ENCODE measurements around the gene TYSND1. TPM values are rescaled to one million over a fixed set of nuclear protein-coding genes. Genes with fewer than 3 reads are reported as not detected.

The TYSND1 gene
- total RNA-seq, 2 experiments from 2014 or later, result 20.0 to 20.3 TPM

- TF ChIP-seq CTCF (IDR thresholded peaks at IDR 0.05), result no peak
- ATAC-seq (no peak), DNase-seq (no peak)
- H3K4me1 Mint-ChIP-seq (ENCODE audit: low read depth), result peaks cover 26% of the 10 kb centered on the region
- H3K9me3 Mint-ChIP-seq, result peaks cover 4% of the 10 kb centered on the region
- H3K4me3 Mint-ChIP-seq, result no peak overlapping the region
- no peak overlapping the region for H3K27ac Mint-ChIP-seq
- POLR2A ChIA-PET, result interaction anchor here (0.8 to 1.1 kb wide), 2 partner anchors 17 to 21 kb away, joined by 4 read pairs; no protein-coding TSS in a partner anchor
- intact Hi-C loops (cut with micrococcal nuclease), result no loop called here
- H3K27me3 Mint-ChIP-seq, result no peaks in the 10 kb centered on the region
- H3K36me3 Mint-ChIP-seq (ENCODE audit: low read depth), result peaks cover 3% of the 10 kb centered on the region
- CTCF ChIA-PET, result interaction anchor here (0.6 to 1.6 kb wide), 4 partner anchors 29 to 204 kb away, joined by 3 to 8 read pairs (median 3); partner anchors contain the start of gene TYSND1
These were observed 29.0 kb upstream of the TYSND1 start for GRCh38 chr10:70175516-70175915.

GRCh38 chr10:70174058-70174741 lies 27.7 kb upstream of the TYSND1 start:
- no peaks in the 10 kb centered on the region for H3K9me3 Mint-ChIP-seq
- peaks cover 11% of the 10 kb centered on the region for H3K36me3 Mint-ChIP-seq (ENCODE audit: low read depth)
- peak; percentile 11 for ATAC-seq
- no peaks in the 10 kb centered on the region for H3K27me3 Mint-ChIP-seq
- CTCF ChIA-PET, result interaction anchor here (1.2 to 1.6 kb wide), 3 partner anchors 11 to 190 kb away, joined by 4 to 8 read pairs (median 4); no protein-coding TSS in a partner anchor
- DNase-seq, result peak; percentile 61
- POLR2A ChIA-PET, result interaction anchor here (0.6 to 1.5 kb wide), 3 partner anchors 11 to 16 kb away, joined by 3 to 4 read pairs (median 3); no protein-coding TSS in a partner anchor
- peak overlapping the region; percentile 41 for H3K4me3 Mint-ChIP-seq
- peak overlapping the region; percentile 90 for H3K27ac Mint-ChIP-seq
- intact Hi-C loops (cut with micrococcal nuclease), result no loop called here
- TF ChIP-seq CTCF (IDR thresholded peaks at IDR 0.05), result no peak
- peaks cover 26% of the 10 kb centered on the region for H3K4me1 Mint-ChIP-seq (ENCODE audit: low read depth)

GRCh38 chr10:70169649-70170364 lies 23.3 kb upstream of the TYSND1 start:
- TF ChIP-seq CTCF (IDR thresholded peaks at IDR 0.05), result no peak
- intact Hi-C loops (cut with micrococcal nuclease), result no loop called here
- no peaks in the 10 kb centered on the region for H3K27me3 Mint-ChIP-seq
- peaks cover 35% of the 10 kb centered on the region for H3K36me3 Mint-ChIP-seq (ENCODE audit: low read depth)
- H3K4me3 Mint-ChIP-seq, result peak overlapping the region; percentile 92
- POLR2A ChIA-PET, result interaction anchor here (1.0 to 4.8 kb wide), 9 partner anchors 9 to 234 kb away, joined by 3 to 38 read pairs (median 7); partner anchors contain the start of genes EIF4EBP2, PPA1 and TYSND1
- no peaks in the 10 kb centered on the region for H3K9me3 Mint-ChIP-seq
- peak overlapping the region; percentile 96 for H3K27ac Mint-ChIP-seq
- ATAC-seq (peak; percentile 9), DNase-seq (peak; percentile 45)
- peaks cover 60% of the 10 kb centered on the region for H3K4me1 Mint-ChIP-seq (ENCODE audit: low read depth)
- CTCF ChIA-PET, result interaction anchor here (1.0 to 6.0 kb wide), 8 partner anchors 15 to 209 kb away, joined by 3 to 60 read pairs (median 4); partner anchors contain the start of gene TYSND1

GRCh38 chr10:70169011-70169410 lies 22.5 kb upstream of the TYSND1 start:
- no peak for TF ChIP-seq CTCF (IDR thresholded peaks at IDR 0.05)
- H3K9me3 Mint-ChIP-seq, result no peaks in the 10 kb centered on the region
- H3K27ac Mint-ChIP-seq, result peak overlapping the region; percentile 96
- ATAC-seq (no peak), DNase-seq (no peak)
- ChIA-PET POLR2A (interaction anchor here (0.8 to 4.8 kb wide), 6 partner anchors 16 to 65 kb away, joined by 3 to 38 read pairs (median 10); partner anchors contain the start of genes PPA1 and TYSND1), CTCF (interaction anchor here (1.0 to 6.0 kb wide), 3 partner anchors 14 to 53 kb away, joined by 3 to 60 read pairs (median 11); partner anchors contain the start of gene TYSND1)
- H3K27me3 Mint-ChIP-seq, result no peaks in the 10 kb centered on the region
- intact Hi-C loops (cut with micrococcal nuclease), result no loop called here
- peaks cover 60% of the 10 kb centered on the region for H3K4me1 Mint-ChIP-seq (ENCODE audit: low read depth)
- peaks cover 39% of the 10 kb centered on the region for H3K36me3 Mint-ChIP-seq (ENCODE audit: low read depth)
- peak overlapping the region; percentile 92 for H3K4me3 Mint-ChIP-seq
